ENCODE results near the gene ZSCAN20.

Gene ZSCAN20

GRCh38 chr1:33455539-33456501 lies 16.6 kb upstream of the ZSCAN20 start:
- no peaks in the 10 kb centered on the region for H3K9me3 Mint-ChIP-seq
- ATAC-seq (replicated peaks; ENCODE audit: extremely low read depth, poor library complexity, severe bottlenecking) (peak; percentile 72), DNase-seq (ENCODE audit: low spot score in 2 of 2) (no peak)
- peaks cover 5% of the 10 kb centered on the region for H3K36me3 Mint-ChIP-seq (ENCODE audit: insufficient read depth)
- H3K27ac Mint-ChIP-seq (ENCODE audit: low read depth): peak overlapping the region; percentile 58
- H3K4me1 Mint-ChIP-seq: peaks cover 5% of the 10 kb centered on the region
- peaks cover 22% of the 10 kb centered on the region for H3K27me3 Mint-ChIP-seq
- H3K4me3 Mint-ChIP-seq: no peak overlapping the region

GRCh38 chr1:33456502-33456886 lies 16.0 kb upstream of the ZSCAN20 start:
- H3K4me3 Mint-ChIP-seq: no peak overlapping the region
- ATAC-seq (replicated peaks; ENCODE audit: extremely low read depth, poor library complexity, severe bottlenecking): no peak
- H3K27me3 Mint-ChIP-seq: peaks cover 21% of the 10 kb centered on the region
- H3K27ac Mint-ChIP-seq (ENCODE audit: low read depth): no peak overlapping the region
- H3K9me3 Mint-ChIP-seq: no peaks in the 10 kb centered on the region
- peaks cover 5% of the 10 kb centered on the region for H3K36me3 Mint-ChIP-seq (ENCODE audit: insufficient read depth)
- H3K4me1 Mint-ChIP-seq: peaks cover 5% of the 10 kb centered on the region
- DNase-seq (ENCODE audit: low spot score in 2 of 2): no peak

- no peak overlapping the region for H3K27ac Mint-ChIP-seq (ENCODE audit: low read depth)
- peaks cover 21% of the 10 kb centered on the region for H3K27me3 Mint-ChIP-seq
- ATAC-seq (replicated peaks; ENCODE audit: extremely low read depth, poor library complexity, severe bottlenecking): no peak
- no peaks in the 10 kb centered on the region for H3K9me3 Mint-ChIP-seq
- peaks cover 7% of the 10 kb centered on the region for H3K36me3 Mint-ChIP-seq (ENCODE audit: insufficient read depth)
- peaks cover 5% of the 10 kb centered on the region for H3K4me1 Mint-ChIP-seq
- no peak for DNase-seq (ENCODE audit: low spot score in 2 of 2)
- H3K4me3 Mint-ChIP-seq: no peak overlapping the region
These were observed 12.8 kb upstream of the ZSCAN20 start for GRCh38 chr1:33459691-33460090.

- Mint-ChIP-seq H3K36me3 (ENCODE audit: insufficient read depth) (peaks cover 7% of the 10 kb centered on the region), H3K4me1 (peaks cover 5% of the 10 kb centered on the region), H3K4me3 (no peak overlapping the region), H3K27me3 (peaks cover 21% of the 10 kb centered on the region), H3K9me3 (no peaks in the 10 kb centered on the region), H3K27ac (ENCODE audit: low read depth) (no peak overlapping the region)
- DNase-seq (ENCODE audit: low spot score in 2 of 2) (no peak), ATAC-seq (replicated peaks; ENCODE audit: extremely low read depth, poor library complexity, severe bottlenecking) (no peak)
These were observed 12.3 kb upstream of the ZSCAN20 start for GRCh38 chr1:33460144-33460543.

- no peaks in the 10 kb centered on the region for H3K9me3 Mint-ChIP-seq
- H3K36me3 Mint-ChIP-seq (ENCODE audit: insufficient read depth): peaks cover 2% of the 10 kb centered on the region
- DNase-seq (ENCODE audit: low spot score in 2 of 2) (no peak), ATAC-seq (replicated peaks; ENCODE audit: extremely low read depth, poor library complexity, severe bottlenecking) (no peak)
- no peaks in the 10 kb centered on the region for H3K4me1 Mint-ChIP-seq
- no peak overlapping the region for H3K27ac Mint-ChIP-seq (ENCODE audit: low read depth)
- H3K27me3 Mint-ChIP-seq: peaks cover 21% of the 10 kb centered on the region
- no peak overlapping the region for H3K4me3 Mint-ChIP-seq
These were observed 11.4 kb upstream of the ZSCAN20 start for GRCh38 chr1:33460947-33461629.

- no peak for ATAC-seq (replicated peaks; ENCODE audit: extremely low read depth, poor library complexity, severe bottlenecking)
- H3K27me3 Mint-ChIP-seq: peaks cover 20% of the 10 kb centered on the region
- peaks cover 2% of the 10 kb centered on the region for H3K36me3 Mint-ChIP-seq (ENCODE audit: insufficient read depth)
- no peak overlapping the region for H3K4me3 Mint-ChIP-seq
- DNase-seq (ENCODE audit: low spot score in 2 of 2): no peak
- H3K4me1 Mint-ChIP-seq: no peaks in the 10 kb centered on the region
- H3K9me3 Mint-ChIP-seq: no peaks in the 10 kb centered on the region
- no peak overlapping the region for H3K27ac Mint-ChIP-seq (ENCODE audit: low read depth)
These were observed 9.9 kb upstream of the ZSCAN20 start for GRCh38 chr1:33462405-33463164.

GRCh38 chr1:33464552-33464951 lies 7.9 kb upstream of the ZSCAN20 start:
- Mint-ChIP-seq H3K9me3 (no peaks in the 10 kb centered on the region), H3K4me3 (no peak overlapping the region), H3K36me3 (ENCODE audit: insufficient read depth) (peaks cover 2% of the 10 kb centered on the region), H3K4me1 (no peaks in the 10 kb centered on the region), H3K27me3 (peaks cover under 1% of the 10 kb centered on the region), H3K27ac (ENCODE audit: low read depth) (no peak overlapping the region)
- no peak for DNase-seq (ENCODE audit: low spot score in 2 of 2)
- ATAC-seq (replicated peaks; ENCODE audit: extremely low read depth, poor library complexity, severe bottlenecking): no peak

GRCh38 chr1:33465316-33465715 lies 7.1 kb upstream of the ZSCAN20 start:
- no peak overlapping the region for H3K4me3 Mint-ChIP-seq
- H3K4me1 Mint-ChIP-seq: no peaks in the 10 kb centered on the region
- no peak for DNase-seq (ENCODE audit: low spot score in 2 of 2)
- peaks cover 2% of the 10 kb centered on the region for H3K36me3 Mint-ChIP-seq (ENCODE audit: insufficient read depth)
- no peak overlapping the region for H3K27ac Mint-ChIP-seq (ENCODE audit: low read depth)
- H3K27me3 Mint-ChIP-seq: no peaks in the 10 kb centered on the region
- no peaks in the 10 kb centered on the region for H3K9me3 Mint-ChIP-seq
- ATAC-seq (replicated peaks; ENCODE audit: extremely low read depth, poor library complexity, severe bottlenecking): no peak

- H3K9me3 Mint-ChIP-seq: no peaks in the 10 kb centered on the region
- no peak overlapping the region for H3K4me3 Mint-ChIP-seq
- peaks cover 2% of the 10 kb centered on the region for H3K36me3 Mint-ChIP-seq (ENCODE audit: insufficient read depth)
- DNase-seq (ENCODE audit: low spot score in 2 of 2) (no peak), ATAC-seq (replicated peaks; ENCODE audit: extremely low read depth, poor library complexity, severe bottlenecking) (no peak)
- peaks cover 6% of the 10 kb centered on the region for H3K4me1 Mint-ChIP-seq
- H3K27ac Mint-ChIP-seq (ENCODE audit: low read depth): no peak overlapping the region
- H3K27me3 Mint-ChIP-seq: no peaks in the 10 kb centered on the region
These were observed 6.3 kb upstream of the ZSCAN20 start for GRCh38 chr1:33466159-33466558.

GRCh38 chr1:33468011-33468410 lies 4.4 kb upstream of the ZSCAN20 start:
- H3K9me3 Mint-ChIP-seq: no peaks in the 10 kb centered on the region
- H3K4me3 Mint-ChIP-seq: no peak overlapping the region
- peaks cover 17% of the 10 kb centered on the region for H3K4me1 Mint-ChIP-seq
- no peaks in the 10 kb centered on the region for H3K27me3 Mint-ChIP-seq
- H3K27ac Mint-ChIP-seq (ENCODE audit: low read depth): no peak overlapping the region
- DNase-seq (ENCODE audit: low spot score in 2 of 2) (no peak), ATAC-seq (replicated peaks; ENCODE audit: extremely low read depth, poor library complexity, severe bottlenecking) (no peak)
- H3K36me3 Mint-ChIP-seq (ENCODE audit: insufficient read depth): no peaks in the 10 kb centered on the region

- H3K36me3 Mint-ChIP-seq (ENCODE audit: insufficient read depth): no peaks in the 10 kb centered on the region
- no peaks in the 10 kb centered on the region for H3K9me3 Mint-ChIP-seq
These were observed 3.9 kb upstream of the ZSCAN20 start for GRCh38 chr1:33468531-33468930.

GRCh38 chr1:33468967-33469366 lies 3.5 kb upstream of the ZSCAN20 start:
- ATAC-seq (replicated peaks; ENCODE audit: extremely low read depth, poor library complexity, severe bottlenecking): no peak
- no peaks in the 10 kb centered on the region for H3K9me3 Mint-ChIP-seq
- H3K4me1 Mint-ChIP-seq: peaks cover 26% of the 10 kb centered on the region
- no peaks in the 10 kb centered on the region for H3K27me3 Mint-ChIP-seq
- no peak overlapping the region for H3K27ac Mint-ChIP-seq (ENCODE audit: low read depth)
- no peak overlapping the region for H3K4me3 Mint-ChIP-seq
- no peaks in the 10 kb centered on the region for H3K36me3 Mint-ChIP-seq (ENCODE audit: insufficient read depth)
- no peak for DNase-seq (ENCODE audit: low spot score in 2 of 2)

More at GRCh38 chr1:33468531-33468930, 3.9 kb upstream of the ZSCAN20 start:
- Mint-ChIP-seq H3K4me3 (no peak overlapping the region), H3K4me1 (peaks cover 23% of the 10 kb centered on the region), H3K27ac (ENCODE audit: low read depth) (no peak overlapping the region), H3K27me3 (no peaks in the 10 kb centered on the region)
- ATAC-seq (replicated peaks; ENCODE audit: extremely low read depth, poor library complexity, severe bottlenecking) (no peak), DNase-seq (ENCODE audit: low spot score in 2 of 2) (no peak)

Measured in central memory CD8-positive, alpha-beta T cell (primary cell).